Caco-2 (cell line): Measurements from ENCODE around the gene ZNF385C. TPM values are rescaled to one million over a fixed set of nuclear protein-coding genes. Genes with fewer than 3 reads are reported as not detected.

Experiments used
- BruUV-seq: library from RNA; stranded (reverse); fragments of 400-500 nt; replicated peaks from 2 replicates; lab custom pipeline; 2021; lab: Mats Ljungman, UMichigan
- CTCF ChIA-PET: fragments of 300-600 bp; sonication (Branson Sonifier 250); formaldehyde crosslinking; loops from one replicate; lab custom pipeline; 2022; ENCODE audit warnings: antibody characterized with exemption; lab: Charles Lee
- POLR2A ChIA-PET: fragments of 300-600 bp; sonication (Branson Sonifier 250); formaldehyde crosslinking; loops from one replicate; lab custom pipeline; 2022; ENCODE audit warnings: antibody characterized with exemption; lab: Charles Lee
- DNase-seq, 2 experiments: peaks; one replicate each; pipeline versions ENCODE4 v3.0.0 to v3.0.0-alpha.2; 2020 to 2022
- H3K27me3 ChIP-seq: replicated peaks from 2 replicates; pipeline ENCODE4 v1.6.0; 2011; ENCODE audit warnings: low read length; ENCODE audit not compliant: control insufficient read depth, insufficient read depth
- H3K36me3 ChIP-seq: 2 replicates; pipeline ENCODE4 v1.5.1; 2011; ENCODE audit warnings: low read length; ENCODE audit not compliant: control insufficient read depth, insufficient read depth
- H3K4me1 ChIP-seq: fragments of 250-450 bp; sonication (Bioruptor Pico); 2 replicates; pipeline ENCODE4 v1.5.1; 2020; ENCODE audit warnings: mild to moderate bottlenecking
- H3K4me3 ChIP-seq: 2 replicates; pipeline ENCODE4 v1.5.1; 2011; ENCODE audit warnings: low read depth, mild to moderate bottlenecking, control low read depth, low read length
- H3K9me3 ChIP-seq: fragments of 250-450 bp; sonication (Bioruptor Pico); 2 replicates; pipeline ENCODE4 v1.5.1; 2020; ENCODE audit warnings: mild to moderate bottlenecking, moderate library complexity
- H3K27ac Mint-ChIP-seq: one replicate; pipeline ENCODE4 v1.8.0; 2022; ENCODE audit warnings: mixed read lengths; ENCODE audit not compliant: unreplicated experiment
- H3K27me3 Mint-ChIP-seq: one replicate; pipeline ENCODE4 v1.8.0; 2022; ENCODE audit warnings: mixed read lengths; ENCODE audit not compliant: insufficient read depth, unreplicated experiment
- H3K36me3 Mint-ChIP-seq: one replicate; pipeline ENCODE4 v1.8.0; 2022; ENCODE audit warnings: mild to moderate bottlenecking, mixed read lengths; ENCODE audit not compliant: insufficient read depth, unreplicated experiment
- H3K4me1 Mint-ChIP-seq: one replicate; pipeline ENCODE4 v1.8.0; 2022; ENCODE audit warnings: low read depth, mixed read lengths; ENCODE audit not compliant: unreplicated experiment
- H3K4me3 Mint-ChIP-seq: one replicate; pipeline ENCODE4 v1.8.0; 2022; ENCODE audit warnings: mild to moderate bottlenecking, moderate library complexity, mixed read lengths; ENCODE audit not compliant: unreplicated experiment
- H3K9me3 Mint-ChIP-seq: one replicate; pipeline ENCODE4 v1.8.0; 2022; ENCODE audit warnings: mixed read lengths; ENCODE audit not compliant: unreplicated experiment
- CTCF ChIP-seq, 2 experiments: fragments of 200-600 bp in 1 of 2; IDR thresholded peaks; 1 replicate in 1 of 2; 2 replicates in 1 of 2; pipeline versions ENCODE4 v1.5.1 to v1.8.0; 2011 to 2022; ENCODE audit warnings: antibody characterized with exemption in 1 of 2, control low read depth in 1 of 2, inconsistent platforms in 1 of 2, low read depth in 1 of 2, low read length in 1 of 2, mild to moderate bottlenecking in 1 of 2, moderate library complexity in 1 of 2; ENCODE audit not compliant: insufficient read depth in 1 of 2, severe bottlenecking in 1 of 2, unreplicated experiment in 1 of 2
- intact Hi-C: fragments of 100-400 bp; cut with micrococcal nuclease; formaldehyde crosslinking; loops from one replicate; pipeline ENCODE4 v1.10.0; 2022; ENCODE audit not compliant: unreplicated experiment
- total RNA-seq: library from RNA; stranded (reverse); gene quantifications from 2 replicates; pipeline ENCODE4 v1.2.3, GENCODE V29; 2022

The ZNF385C gene
- total RNA-seq, 1 experiment from 2014 or later: 1.5 TPM

GRCh38 chr17:42001729-42002128 lies 96.5 kb downstream of the ZNF385C start:
- H3K36me3 ChIP-seq: peaks cover 5% of the 10 kb centered on the region
- TF ChIP-seq CTCF (IDR thresholded peaks at IDR 0.05; ENCODE audit: insufficient read depth in 1 of 2, low read depth in 1 of 2, low read length in 1 of 2, severe bottlenecking in 1 of 2, unreplicated experiment in 1 of 2): no peak
- H3K4me3 ChIP-seq: no peak overlapping the region
- Mint-ChIP-seq H3K4me3 (no peak overlapping the region), H3K9me3 (no peaks in the 10 kb centered on the region), H3K36me3 (peaks cover 67% of the 10 kb centered on the region), H3K27me3 (no peaks in the 10 kb centered on the region), H3K27ac (peak overlapping the region; percentile 92), H3K4me1 (peaks cover 26% of the 10 kb centered on the region)
- peaks cover 49% of the 10 kb centered on the region for H3K4me1 ChIP-seq
- no TSS peak for BruUV-seq
- CTCF ChIA-PET: interaction anchor here (1.8 kb wide), 1 partner anchor 18 kb away, joined by 17 read pairs; the partner anchor contains the start of gene NKIRAS2
- intact Hi-C loops: loop anchor here (2.0 kb wide), 2 partner anchors 15 to 35 kb away; partner anchors contain the start of genes CNP and DNAJC7
- H3K27me3 ChIP-seq: no peaks in the 10 kb centered on the region
- no peak for DNase-seq
- POLR2A ChIA-PET: interaction anchor here (3.1 kb wide), 1 partner anchor 15 kb away, joined by 40 read pairs; the partner anchor contains the start of gene DNAJC7
- H3K9me3 ChIP-seq: no peaks in the 10 kb centered on the region

- Mint-ChIP-seq H3K36me3 (peaks cover 79% of the 10 kb centered on the region), H3K4me3 (no peak overlapping the region), H3K27me3 (no peaks in the 10 kb centered on the region), H3K27ac (peak overlapping the region; percentile 71), H3K4me1 (peaks cover 26% of the 10 kb centered on the region), H3K9me3 (no peaks in the 10 kb centered on the region)
- H3K9me3 ChIP-seq: no peaks in the 10 kb centered on the region
- H3K4me3 ChIP-seq: no peak overlapping the region
- ChIA-PET CTCF (interaction anchor here (0.6 kb wide), 1 partner anchor 34 kb away, joined by 5 read pairs; no protein-coding TSS in a partner anchor), POLR2A (no interaction called here)
- H3K4me1 ChIP-seq: peaks cover 49% of the 10 kb centered on the region
- intact Hi-C loops: no loop called here
- DNase-seq: no peak
- TF ChIP-seq CTCF (IDR thresholded peaks at IDR 0.05; ENCODE audit: insufficient read depth in 1 of 2, low read depth in 1 of 2, low read length in 1 of 2, severe bottlenecking in 1 of 2, unreplicated experiment in 1 of 2): no peak
- H3K36me3 ChIP-seq: peaks cover 5% of the 10 kb centered on the region
- no TSS peak for BruUV-seq
- H3K27me3 ChIP-seq: no peaks in the 10 kb centered on the region
Observed at GRCh38 chr17:42000413-42001133, 97.7 kb downstream of the ZNF385C start.

GRCh38 chr17:41998497-41998896 lies 99.8 kb downstream of the ZNF385C start:
- no peak overlapping the region for H3K4me3 Mint-ChIP-seq
- POLR2A ChIA-PET: no interaction called here
- H3K4me1 Mint-ChIP-seq: peaks cover 24% of the 10 kb centered on the region
- no TSS peak for BruUV-seq
- DNase-seq: no peak
- no peak overlapping the region for H3K4me3 ChIP-seq
- intact Hi-C loops: no loop called here
- no peak overlapping the region for H3K27ac Mint-ChIP-seq
- peaks cover 31% of the 10 kb centered on the region for H3K4me1 ChIP-seq
- H3K9me3 ChIP-seq: no peaks in the 10 kb centered on the region
- H3K36me3 ChIP-seq: peaks cover 5% of the 10 kb centered on the region
- no peaks in the 10 kb centered on the region for H3K27me3 Mint-ChIP-seq
- peaks cover 99% of the 10 kb centered on the region for H3K36me3 Mint-ChIP-seq
- H3K27me3 ChIP-seq: no peaks in the 10 kb centered on the region
- CTCF ChIA-PET: no interaction called here
- no peaks in the 10 kb centered on the region for H3K9me3 Mint-ChIP-seq
- TF ChIP-seq CTCF (IDR thresholded peaks at IDR 0.05; ENCODE audit: insufficient read depth in 1 of 2, low read depth in 1 of 2, low read length in 1 of 2, severe bottlenecking in 1 of 2, unreplicated experiment in 1 of 2): no peak
